ENCODE results near the gene ZNF618.

DNA sequence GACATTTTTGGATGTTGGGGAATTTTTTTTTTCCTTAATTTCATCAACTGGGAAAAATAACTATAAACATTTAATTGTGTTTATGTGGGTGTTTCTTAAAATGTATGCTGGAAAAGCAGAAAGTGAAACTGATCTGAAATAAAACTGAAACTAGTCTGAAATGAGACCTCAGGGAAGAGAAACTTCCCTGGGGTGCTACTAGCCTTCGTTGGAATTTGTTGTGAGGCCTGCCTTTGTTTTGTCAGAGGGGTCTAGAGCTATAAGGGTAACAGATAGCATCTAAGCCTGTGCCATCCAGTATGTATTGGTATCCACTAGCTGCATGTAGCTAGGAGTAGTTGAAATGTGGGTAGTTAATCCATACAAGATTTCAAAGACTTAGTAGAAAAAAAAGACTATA lies 10.4 kb downstream of the ZNF618 start:
- no peak for TF ChIP-seq EZH2phosphoT487 (IDR thresholded peaks at IDR 0.05; ENCODE audit: borderline replicate concordance, low read depth)
- TF ChIP-seq, protein P1, sequence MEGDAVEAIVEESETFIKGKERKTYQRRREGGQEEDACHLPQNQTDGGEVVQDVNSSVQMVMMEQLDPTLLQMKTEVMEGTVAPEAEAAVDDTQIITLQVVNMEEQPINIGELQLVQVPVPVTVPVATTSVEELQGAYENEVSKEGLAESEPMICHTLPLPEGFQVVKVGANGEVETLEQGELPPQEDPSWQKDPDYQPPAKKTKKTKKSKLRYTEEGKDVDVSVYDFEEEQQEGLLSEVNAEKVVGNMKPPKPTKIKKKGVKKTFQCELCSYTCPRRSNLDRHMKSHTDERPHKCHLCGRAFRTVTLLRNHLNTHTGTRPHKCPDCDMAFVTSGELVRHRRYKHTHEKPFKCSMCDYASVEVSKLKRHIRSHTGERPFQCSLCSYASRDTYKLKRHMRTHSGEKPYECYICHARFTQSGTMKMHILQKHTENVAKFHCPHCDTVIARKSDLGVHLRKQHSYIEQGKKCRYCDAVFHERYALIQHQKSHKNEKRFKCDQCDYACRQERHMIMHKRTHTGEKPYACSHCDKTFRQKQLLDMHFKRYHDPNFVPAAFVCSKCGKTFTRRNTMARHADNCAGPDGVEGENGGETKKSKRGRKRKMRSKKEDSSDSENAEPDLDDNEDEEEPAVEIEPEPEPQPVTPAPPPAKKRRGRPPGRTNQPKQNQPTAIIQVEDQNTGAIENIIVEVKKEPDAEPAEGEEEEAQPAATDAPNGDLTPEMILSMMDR (IDR thresholded peaks at IDR 0.05): no peak
- TF ChIP-seq POLR2AphosphoS5 (IDR thresholded peaks at IDR 0.05; ENCODE audit: low read depth, low read length): no peak
- TF ChIP-seq EP300 (IDR thresholded peaks at IDR 0.05; ENCODE audit: borderline replicate concordance in 1 of 2, low read depth in 1 of 2, low read length in 1 of 2): no peak
- no peak for TF ChIP-seq YY1 (IDR thresholded peaks at IDR 0.05; ENCODE audit: low read depth)
- no peak for TF ChIP-seq RAD21 (IDR thresholded peaks at IDR 0.05; ENCODE audit: low read length)
- no peak for TF ChIP-seq TCF12 (IDR thresholded peaks at IDR 0.05)
- TF ChIP-seq JUND (IDR thresholded peaks at IDR 0.05): no peak
- no peak for TF ChIP-seq RFX5 (IDR thresholded peaks at IDR 0.05; ENCODE audit: low read length)
- TF ChIP-seq, protein P2, sequence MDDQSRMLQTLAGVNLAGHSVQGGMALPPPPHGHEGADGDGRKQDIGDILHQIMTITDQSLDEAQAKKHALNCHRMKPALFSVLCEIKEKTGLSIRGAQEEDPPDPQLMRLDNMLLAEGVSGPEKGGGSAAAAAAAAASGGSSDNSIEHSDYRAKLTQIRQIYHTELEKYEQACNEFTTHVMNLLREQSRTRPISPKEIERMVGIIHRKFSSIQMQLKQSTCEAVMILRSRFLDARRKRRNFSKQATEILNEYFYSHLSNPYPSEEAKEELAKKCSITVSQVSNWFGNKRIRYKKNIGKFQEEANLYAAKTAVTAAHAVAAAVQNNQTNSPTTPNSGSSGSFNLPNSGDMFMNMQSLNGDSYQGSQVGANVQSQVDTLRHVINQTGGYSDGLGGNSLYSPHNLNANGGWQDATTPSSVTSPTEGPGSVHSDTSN (IDR thresholded peaks at IDR 0.05): no peak
